ENCODE data around the gene ZHX3. TPM values are rescaled to one million over a fixed set of nuclear protein-coding genes. Genes with fewer than 3 reads are reported as not detected.

The ZHX3 gene
- total and polyA plus RNA-seq, 10 of the 15 experiments (the other 5 are each of a cell fraction or from before 2014, with no cell fraction given), result 1.3 to 14.0 (median 5.0) TPM

- in situ Hi-C loops (cut with MboI) (no loop called here), intact Hi-C loops (cut with micrococcal nuclease; ENCODE audit: unreplicated experiment) (no loop called here)
- DNase-seq (ENCODE audit: low read depth, low spot score), result no peak
- no peak overlapping the region for H3K27ac ChIP-seq (ENCODE audit: control insufficient read depth, insufficient read depth)
- ChIA-PET SMC1A (ENCODE audit: uncharacterized antibody, unreplicated experiment) (interaction anchor here (0.5 kb wide), 1 partner anchor 177 kb away, joined by 3 read pairs; no protein-coding TSS in a partner anchor), POLR2A (no interaction called here), RAD21 (ENCODE audit: unreplicated experiment) (no interaction called here), CTCF (no interaction called here)
- TF ChIP-seq USF2 (IDR thresholded peaks at IDR 0.05; ENCODE audit: borderline replicate concordance, low read depth, low read length), result no peak
- TF ChIP-seq E4F1 (IDR thresholded peaks at IDR 0.05; ENCODE audit: borderline replicate concordance, partially characterized antibody), result no peak
- no peak for TF ChIP-seq BRCA1 (IDR thresholded peaks at IDR 0.05; ENCODE audit: low read depth, low read length)
- TF ChIP-seq SREBF1 (IDR thresholded peaks at IDR 0.05; ENCODE audit: low read length), result no peak
- no peak for TF ChIP-seq BCL3 (IDR thresholded peaks at IDR 0.05; ENCODE audit: borderline replicate concordance, insufficient read depth, low read depth, low read length, poor library complexity, severe bottlenecking)
- no peak for TF ChIP-seq HSF1 (IDR thresholded peaks at IDR 0.05; ENCODE audit: low read depth, low read length)
- no peak for TF ChIP-seq ATF2 (IDR thresholded peaks at IDR 0.05; ENCODE audit: low read length)
- TF ChIP-seq TAF1 (IDR thresholded peaks at IDR 0.05; ENCODE audit: borderline replicate concordance, low read depth, low read length), result no peak
- no peak for TF ChIP-seq TCF3 (IDR thresholded peaks at IDR 0.05; ENCODE audit: borderline replicate concordance, insufficient read depth, low read depth, low read length)
- no peak overlapping the region for H3K4me2 ChIP-seq (ENCODE audit: control insufficient read depth, insufficient read depth)
- no peaks in the 10 kb centered on the region for H3K27me3 ChIP-seq (replicated peaks in 1 of 2; ENCODE audit: control insufficient read depth in 2 of 2, insufficient read depth in 2 of 2, low read length in 1 of 2)
- no peaks in the 10 kb centered on the region for H3K9me3 ChIP-seq (replicated peaks; ENCODE audit: control insufficient read depth, insufficient read depth, low read length)
- H3K4me1 ChIP-seq (ENCODE audit: control insufficient read depth, insufficient read depth, low read length), result peaks cover 3% of the 10 kb centered on the region; the same call in 1 of the 2 replicates
- no peak overlapping the region for H2AFZ ChIP-seq (ENCODE audit: control insufficient read depth, low read depth, low read length)
- no peak for FAIRE-seq
- BruUV-seq (replicated peaks), result no TSS peak
- no peak for ATAC-seq
- no peak overlapping the region for H3K9ac ChIP-seq (ENCODE audit: control insufficient read depth, insufficient read depth, low read length)
- no peaks in the 10 kb centered on the region for H3K36me3 ChIP-seq (ENCODE audit: control insufficient read depth in 2 of 2, insufficient read depth in 2 of 2, low read length in 1 of 2)
- H4K20me1 ChIP-seq (ENCODE audit: control insufficient read depth, insufficient read depth), result no peaks in the 10 kb centered on the region
- H3K79me2 ChIP-seq (ENCODE audit: control insufficient read depth, insufficient read depth, low read length), result peaks cover 8% of the 10 kb centered on the region
- H3K4me3 ChIP-seq, result no peak overlapping the region
These were observed 2.9 kb upstream of the ZHX3 start for GRCh38 chr20:41320441-41320840.
